IMR-90 (cell line): Measurements from ENCODE around the gene ZNF74. TPM values are rescaled to one million over a fixed set of nuclear protein-coding genes. Genes with fewer than 3 reads are reported as not detected.
A peak's percentile ranks its signal among the peaks of the same experiment; 100 is the strongest.

Source experiments
- ATAC-seq: fragments of 200-7000 bp; cut with Tn5 transposase; 2 replicates; pipeline ENCODE4 v1.9.1; 2020; ENCODE audit warnings: low read depth, mild to moderate bottlenecking, moderate library complexity
- BruUV-seq: library from RNA; stranded (reverse); fragments of 400-500 nt; replicated peaks from 2 replicates; lab custom pipeline; 2021; lab: Mats Ljungman, UMichigan
- CTCF ChIA-PET: fragments of 300-600 bp; formaldehyde crosslinking; extraction: SDS; loops from one replicate; lab custom pipeline; 2021; ENCODE audit warnings: antibody characterized with exemption; lab: Yijun Ruan, JAX
- POLR2A ChIA-PET: fragments of 300-600 bp; sonication (Branson Sonifier 250); formaldehyde crosslinking; loops from one replicate; lab custom pipeline; 2022; ENCODE audit warnings: antibody characterized with exemption; ENCODE audit not compliant: unreplicated experiment; lab: Charles Lee
- DNase-seq: peaks from one replicate; pipeline ENCODE4 v3.0.0; 2013
- H2AFZ ChIP-seq: replicated peaks from 2 replicates; pipeline ENCODE3; 2013; ENCODE audit warnings: low read length, mild to moderate bottlenecking; ENCODE audit not compliant: poor library complexity
- H2AK5ac ChIP-seq: 2 replicates; pipeline ENCODE4 v1.6.1; 2013; ENCODE audit warnings: low read depth, low read length, inconsistent platforms
- H2AK9ac ChIP-seq: replicated peaks from 2 replicates; pipeline ENCODE3; 2013; ENCODE audit warnings: mild to moderate bottlenecking, low read depth, low read length, moderate library complexity; ENCODE audit not compliant: poor library complexity
- H2BK120ac ChIP-seq: 2 replicates; pipeline ENCODE4 v1.6.1; 2013; ENCODE audit warnings: low read depth, low read length, inconsistent platforms
- H2BK15ac ChIP-seq: 3 replicates; pipeline ENCODE4 v1.6.1; 2013; ENCODE audit warnings: low read depth, low read length, inconsistent platforms
- H2BK20ac ChIP-seq: 2 replicates; pipeline ENCODE4 v1.6.1; 2013; ENCODE audit warnings: low read depth, mild to moderate bottlenecking, inconsistent platforms, low read length, moderate library complexity
- H2BK5ac ChIP-seq: 2 replicates; pipeline ENCODE4 v1.6.1; 2013; ENCODE audit warnings: mild to moderate bottlenecking, low read depth, low read length, inconsistent platforms; ENCODE audit not compliant: poor library complexity, severe bottlenecking
- H3K14ac ChIP-seq: replicated peaks from 2 replicates; pipeline ENCODE4 v1.6.1; 2013; ENCODE audit warnings: low read depth, low read length, inconsistent platforms
- H3K18ac ChIP-seq: 2 replicates; pipeline ENCODE4 v1.6.1; 2013; ENCODE audit warnings: low read depth, low read length, control low read depth
- H3K23ac ChIP-seq: 2 replicates; pipeline ENCODE4 v1.6.1; 2013; ENCODE audit warnings: low read depth, low read length, inconsistent platforms
- H3K27ac ChIP-seq: 2 replicates; pipeline ENCODE4 v1.5.1; 2013; ENCODE audit warnings: mild to moderate bottlenecking, control low read depth, low read length; ENCODE audit not compliant: insufficient read depth
- H3K27me3 ChIP-seq: 2 replicates; pipeline ENCODE4 v1.6.1; 2013; ENCODE audit warnings: low read length; ENCODE audit not compliant: control insufficient read depth, insufficient read depth
- H3K36me3 ChIP-seq: 2 replicates; pipeline ENCODE4 v1.6.1; 2013; ENCODE audit warnings: low read length, mixed read lengths; ENCODE audit not compliant: control insufficient read depth, insufficient read depth
- H3K4ac ChIP-seq: 2 replicates; pipeline ENCODE4 v1.6.1; 2013; ENCODE audit warnings: low read depth, low read length, inconsistent platforms
- H3K4me1 ChIP-seq: 2 replicates; pipeline ENCODE4 v1.6.1; 2013; ENCODE audit warnings: low read length, mixed read lengths; ENCODE audit not compliant: control insufficient read depth, insufficient read depth
- H3K4me2 ChIP-seq: 2 replicates; pipeline ENCODE4 v1.6.1; 2013; ENCODE audit warnings: low read depth, mild to moderate bottlenecking, control low read depth, low read length, moderate library complexity
- H3K4me3 ChIP-seq: 2 replicates; pipeline ENCODE4 v1.5.1; 2013; ENCODE audit warnings: low read depth, mild to moderate bottlenecking, control low read depth, low read length, moderate library complexity; ENCODE audit not compliant: insufficient read depth
- H3K56ac ChIP-seq: 2 replicates; pipeline ENCODE4 v1.6.1; 2013; ENCODE audit warnings: low read length, inconsistent platforms; ENCODE audit not compliant: insufficient read depth; ENCODE audit errors: extremely low read depth
- H3K79me1 ChIP-seq, 2 experiments: 2 replicates each; pipeline ENCODE4 v1.6.1; 2013; ENCODE audit warnings: low read length in 2 of 2, inconsistent platforms in 1 of 2, low read depth in 1 of 2
- H3K9ac ChIP-seq: 2 replicates; pipeline ENCODE4 v1.6.1; 2013; ENCODE audit warnings: low read depth, low read length, control low read depth
- H3K9me1 ChIP-seq: 2 replicates; pipeline ENCODE4 v1.6.1; 2013; ENCODE audit warnings: low read length, inconsistent platforms; ENCODE audit not compliant: insufficient read depth
- H3K9me3 ChIP-seq: 2 replicates; pipeline ENCODE4 v1.6.1; 2013; ENCODE audit warnings: low read length; ENCODE audit not compliant: control insufficient read depth, insufficient read depth
- H4K20me1 ChIP-seq: 2 replicates; pipeline ENCODE4 v1.6.1; 2013; ENCODE audit warnings: low read length, inconsistent platforms; ENCODE audit not compliant: insufficient read depth
- H4K5ac ChIP-seq: 2 replicates; pipeline ENCODE4 v1.6.1; 2013; ENCODE audit warnings: mild to moderate bottlenecking, low read depth, low read length, control low read depth
- H4K8ac ChIP-seq, 2 experiments: 2 replicates each; pipeline ENCODE4 v1.6.1; 2013; ENCODE audit warnings: low read depth in 2 of 2, low read length in 2 of 2, control low read depth in 1 of 2, inconsistent platforms in 1 of 2
- H4K91ac ChIP-seq: 2 replicates; pipeline ENCODE4 v1.6.1; 2013; ENCODE audit warnings: low read depth, low read length, inconsistent platforms; ENCODE audit not compliant: insufficient read depth
- MAZ ChIP-seq: IDR thresholded peaks from 2 replicates; pipeline ENCODE4 v1.6.1; 2012; ENCODE audit warnings: low read depth, mild to moderate bottlenecking, low read length, improper control_type of control experiment, moderate library complexity, borderline replicate concordance
- POLR2A ChIP-seq: IDR thresholded peaks from 2 replicates; pipeline ENCODE4 v1.6.1; 2012; ENCODE audit warnings: mild to moderate bottlenecking, low read depth, low read length
- RAD21 ChIP-seq: IDR thresholded peaks from 2 replicates; pipeline ENCODE4 v1.6.1; 2012; ENCODE audit warnings: low read length, improper control_type of control experiment
- WGBS, 2 experiments: methylation state at CpG; one replicate each; pipeline versions ENCODE4 v1.1.5 to v1.1.7; 2013; ENCODE audit warnings: missing lambda C conversion rate in 2 of 2; ENCODE audit not compliant: insufficient read length in 1 of 2; ENCODE audit errors: extremely low coverage in 2 of 2; 5-methylcytosine and 5-hydroxymethylcytosine counted together
- dilution Hi-C: fragments of 300-500 bp; cut with HindIII; formaldehyde crosslinking; loops from one replicate; pipeline ENCODE4 v1.14.3; 2018; ENCODE audit warnings: low sequenced_read_pairs; ENCODE audit not compliant: unreplicated experiment
- in situ Hi-C: fragments of 300-500 bp; cut with MboI; formaldehyde crosslinking; loops from 3 replicates; pipeline ENCODE4 v1.14.3; 2019; ENCODE audit warnings: low sequenced_read_pairs, inconsistent platforms, mixed read lengths
- intact Hi-C: fragments of 100-400 bp; cut with micrococcal nuclease; formaldehyde crosslinking; loops from 2 replicates; pipeline ENCODE4 v1.10.0; 2022
- polyA plus RNA-seq, 3 experiments: library from polyadenylated mRNA; depleted of rRNA; stranded (reverse); fragments of >200 nt; gene quantifications; 2 replicates each; pipeline ENCODE4 v1.2.3, GENCODE V29; 2012; ENCODE audit warnings: low replicate concordance in 1 of 3
- total RNA-seq: library from RNA; depleted of rRNA; stranded (reverse); fragments of >200 nt; gene quantifications from 2 replicates; pipeline ENCODE4 v1.2.3, GENCODE V29; 2012

Gene ZNF74
- total and polyA plus RNA-seq, 2 of the 4 experiments (the other 2 are of a cell fraction), result 7.5 to 8.4 TPM

GRCh38 chr22:20437613-20438426 lies 43.9 kb downstream of the ZNF74 start, which contains the start of gene SCARF2:
SCARF2 (minus strand) TSS chr22:20437825; CDS start chr22:20437754, 71 bp downstream.
- H3K4me3 ChIP-seq, result peak within 1 kb of the TSS; percentile 90
- no peaks in the 10 kb centered on the region for H3K9me3 ChIP-seq
- H2BK15ac ChIP-seq, result no peak within 1 kb of the TSS; the same call in 2 of the 3 replicates
- DNase-seq (peak; percentile 62), ATAC-seq (peak; percentile 76)
- no peaks in the 10 kb centered on the region for H3K27me3 ChIP-seq
- H2BK20ac ChIP-seq, result no peak within 1 kb of the TSS
- H3K79me1 ChIP-seq, result peaks cover 16 to 62% of the 10 kb centered on the region in 2 experiments; a peak in 3 of 4 replicates
- in situ Hi-C loops, result no loop called here
- intact Hi-C loops, result loop anchor here (1.0 kb wide), 1 partner anchor 58 kb away; no protein-coding TSS in a partner anchor
- peak; percentile 90; the same call in 1 of the 2 replicates for TF ChIP-seq MAZ
- TF ChIP-seq POLR2A, result no peak
- no peak for TF ChIP-seq RAD21
- H4K91ac ChIP-seq, result peak within 1 kb of the TSS; percentile 84
- H2AK5ac ChIP-seq, result peak within 1 kb of the TSS; percentile 93
- H3K9ac ChIP-seq, result peak within 1 kb of the TSS; percentile 91
- peak within 1 kb of the TSS; percentile 91 for H3K27ac ChIP-seq
- peak within 1 kb of the TSS; percentile 78 for H3K14ac ChIP-seq
- peak within 1 kb of the TSS; percentile 84 for H3K23ac ChIP-seq
- ChIA-PET CTCF (no interaction called here), POLR2A (no interaction called here)
- dilution Hi-C loops, result no loop called here
- H3K36me3 ChIP-seq, result peaks cover 6% of the 10 kb centered on the region; the same call in 1 of the 2 replicates
- H3K4ac ChIP-seq, result peak within 1 kb of the TSS; percentile 85
- peak within 1 kb of the TSS; percentile 18 for H2BK120ac ChIP-seq
- 3% methylated on average over 40 of the region's 95 CpGs; no CpG with 5 or more reads in 1 of the 2 experiments for WGBS, 2 experiments
- peak within 1 kb of the TSS; percentile 70 for H2BK5ac ChIP-seq
- peaks cover 40% of the 10 kb centered on the region for H4K20me1 ChIP-seq
- peak within 1 kb of the TSS; percentile 71 to 75 for H4K8ac ChIP-seq
- peak within 1 kb of the TSS; percentile 96 for H2AFZ ChIP-seq
- H3K9me1 ChIP-seq, result peaks cover 25% of the 10 kb centered on the region
- H2AK9ac ChIP-seq, result peak within 1 kb of the TSS; percentile 99
- H4K5ac ChIP-seq, result peak within 1 kb of the TSS; percentile 91
- peak within 1 kb of the TSS; percentile 67; the same call in 1 of the 2 replicates for H3K56ac ChIP-seq
- peak within 1 kb of the TSS; percentile 93 for H3K4me2 ChIP-seq
- H3K18ac ChIP-seq, result peak within 1 kb of the TSS; percentile 79
- H3K4me1 ChIP-seq, result peaks cover 24% of the 10 kb centered on the region
- no TSS peak for BruUV-seq
